Measurements from ENCODE around the gene LRRC57.

DNA sequence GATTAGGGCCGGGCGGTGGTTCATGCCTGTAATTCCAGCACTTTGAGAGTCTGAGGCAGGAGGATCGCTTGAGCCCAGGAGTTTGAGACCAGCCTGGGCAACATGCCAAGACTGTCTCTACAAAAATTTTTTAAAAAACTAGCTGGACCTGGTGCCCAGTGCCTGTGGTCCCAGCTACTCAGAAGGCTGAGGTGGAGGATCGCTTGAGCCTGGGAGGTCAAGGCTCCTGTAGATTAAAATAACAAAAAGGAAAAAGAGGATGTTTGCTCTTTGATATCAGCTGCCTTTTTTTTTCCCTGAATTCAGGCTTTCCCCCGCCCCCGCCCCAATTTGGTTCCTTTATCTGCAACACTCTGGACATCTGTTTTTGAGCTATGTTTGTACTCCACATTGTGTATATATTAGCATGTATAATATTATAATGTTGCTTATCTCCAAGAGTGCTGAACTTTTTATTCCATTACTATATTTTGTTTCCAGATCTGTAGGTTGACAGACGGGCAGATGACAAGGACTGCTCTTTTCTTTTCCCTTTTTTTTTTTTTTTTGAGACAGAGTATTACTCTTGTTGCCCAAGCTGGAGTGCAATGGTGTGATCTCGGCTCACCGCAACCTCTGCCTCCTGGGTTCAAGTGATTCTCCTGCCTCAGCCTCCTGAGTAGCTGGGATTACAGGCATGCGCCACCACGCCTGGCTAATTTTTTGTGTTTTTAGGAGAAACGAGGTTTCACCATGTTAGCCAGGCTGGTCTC, 48.6 kb downstream of the LRRC57 start:
- TF ChIP-seq, protein P1, sequence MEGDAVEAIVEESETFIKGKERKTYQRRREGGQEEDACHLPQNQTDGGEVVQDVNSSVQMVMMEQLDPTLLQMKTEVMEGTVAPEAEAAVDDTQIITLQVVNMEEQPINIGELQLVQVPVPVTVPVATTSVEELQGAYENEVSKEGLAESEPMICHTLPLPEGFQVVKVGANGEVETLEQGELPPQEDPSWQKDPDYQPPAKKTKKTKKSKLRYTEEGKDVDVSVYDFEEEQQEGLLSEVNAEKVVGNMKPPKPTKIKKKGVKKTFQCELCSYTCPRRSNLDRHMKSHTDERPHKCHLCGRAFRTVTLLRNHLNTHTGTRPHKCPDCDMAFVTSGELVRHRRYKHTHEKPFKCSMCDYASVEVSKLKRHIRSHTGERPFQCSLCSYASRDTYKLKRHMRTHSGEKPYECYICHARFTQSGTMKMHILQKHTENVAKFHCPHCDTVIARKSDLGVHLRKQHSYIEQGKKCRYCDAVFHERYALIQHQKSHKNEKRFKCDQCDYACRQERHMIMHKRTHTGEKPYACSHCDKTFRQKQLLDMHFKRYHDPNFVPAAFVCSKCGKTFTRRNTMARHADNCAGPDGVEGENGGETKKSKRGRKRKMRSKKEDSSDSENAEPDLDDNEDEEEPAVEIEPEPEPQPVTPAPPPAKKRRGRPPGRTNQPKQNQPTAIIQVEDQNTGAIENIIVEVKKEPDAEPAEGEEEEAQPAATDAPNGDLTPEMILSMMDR (IDR thresholded peaks at IDR 0.05): no peak
- TF ChIP-seq EZH2 (IDR thresholded peaks at IDR 0.05): no peak
- no peak for TF ChIP-seq EZH2phosphoT487 (IDR thresholded peaks at IDR 0.05)

All from neural progenitor cell (in vitro differentiated cells).